HUES48 (cell line): Measurements from ENCODE around the gene ZSCAN22.

Experiments used
- H3K27ac ChIP-seq: one replicate; pipeline ENCODE4 v1.7.0; 2013; ENCODE audit warnings: low read depth, low read length, inconsistent platforms
- H3K27me3 ChIP-seq: 2 replicates; pipeline ENCODE4 v1.6.1; 2013; ENCODE audit warnings: mild to moderate bottlenecking, low read length; ENCODE audit not compliant: control insufficient read depth, insufficient read depth
- H3K36me3 ChIP-seq: 2 replicates; pipeline ENCODE4 v1.6.1; 2013; ENCODE audit warnings: low read length; ENCODE audit not compliant: control insufficient read depth, insufficient read depth
- H3K4me1 ChIP-seq: 2 replicates; pipeline ENCODE4 v1.6.1; 2013; ENCODE audit warnings: mild to moderate bottlenecking, low read length; ENCODE audit not compliant: control insufficient read depth, insufficient read depth
- H3K4me3 ChIP-seq: 2 replicates; pipeline ENCODE4 v1.5.1; 2013; ENCODE audit warnings: mild to moderate bottlenecking, low read depth, low read length
- H3K9ac ChIP-seq: 2 replicates; pipeline ENCODE4 v1.6.1; 2013; ENCODE audit warnings: mild to moderate bottlenecking, low read depth, low read length, moderate library complexity
- H3K9me3 ChIP-seq: 2 replicates; pipeline ENCODE4 v1.6.1; 2013; ENCODE audit warnings: low read length; ENCODE audit not compliant: control insufficient read depth, insufficient read depth

The ZSCAN22 gene

GRCh38 chr19:58352760-58353671 lies 26.2 kb downstream of the ZSCAN22 start, which contains the start of gene A1BG:
Gene A1BG, minus strand, starts transcription at chr19:58353492. Its CDS starts 55 bp downstream, at chr19:58353437.
- Histone ChIP-seq H3K9ac (no peak within 1 kb of the TSS), H3K9me3 (no peaks in the 10 kb centered on the region), H3K27ac (no peak within 1 kb of the TSS), H3K36me3 (no peaks in the 10 kb centered on the region), H3K27me3 (no peaks in the 10 kb centered on the region), H3K4me3 (no peak within 1 kb of the TSS), H3K4me1 (no peaks in the 10 kb centered on the region; the same call in 1 of the 2 replicates)

GRCh38 chr19:58353717-58354477 lies 27.1 kb downstream of the ZSCAN22 start:
- Histone ChIP-seq H3K4me3 (no peak overlapping the region), H3K27ac (no peak overlapping the region), H3K9me3 (no peaks in the 10 kb centered on the region), H3K36me3 (no peaks in the 10 kb centered on the region), H3K4me1 (no peaks in the 10 kb centered on the region; the same call in 1 of the 2 replicates), H3K27me3 (no peaks in the 10 kb centered on the region), H3K9ac (no peak overlapping the region)

- Histone ChIP-seq H3K9ac (no peak overlapping the region), H3K4me3 (no peak overlapping the region), H3K9me3 (no peaks in the 10 kb centered on the region), H3K27ac (no peak overlapping the region), H3K4me1 (no peaks in the 10 kb centered on the region; the same call in 1 of the 2 replicates), H3K36me3 (no peaks in the 10 kb centered on the region), H3K27me3 (no peaks in the 10 kb centered on the region)
Observed at GRCh38 chr19:58354478-58355030, 27.8 kb downstream of the ZSCAN22 start.

GRCh38 chr19:58355215-58355796 lies 28.5 kb downstream of the ZSCAN22 start:
- Histone ChIP-seq H3K9me3 (no peaks in the 10 kb centered on the region), H3K27ac (no peak overlapping the region), H3K4me3 (no peak overlapping the region), H3K4me1 (no peaks in the 10 kb centered on the region; the same call in 1 of the 2 replicates), H3K9ac (no peak overlapping the region), H3K36me3 (no peaks in the 10 kb centered on the region), H3K27me3 (no peaks in the 10 kb centered on the region)

- H3K9me3 ChIP-seq: no peaks in the 10 kb centered on the region
- no peak overlapping the region for H3K27ac ChIP-seq
- no peaks in the 10 kb centered on the region; the same call in 1 of the 2 replicates for H3K4me1 ChIP-seq
- H3K36me3 ChIP-seq: no peaks in the 10 kb centered on the region
- no peak overlapping the region for H3K4me3 ChIP-seq
- no peak overlapping the region for H3K9ac ChIP-seq
- no peaks in the 10 kb centered on the region for H3K27me3 ChIP-seq
Observed at GRCh38 chr19:58355908-58356765, 29.3 kb downstream of the ZSCAN22 start.

GRCh38 chr19:58356766-58357480 lies 30.1 kb downstream of the ZSCAN22 start:
- no peaks in the 10 kb centered on the region; the same call in 1 of the 2 replicates for H3K4me1 ChIP-seq
- no peaks in the 10 kb centered on the region for H3K36me3 ChIP-seq
- no peak overlapping the region for H3K27ac ChIP-seq
- H3K9ac ChIP-seq: no peak overlapping the region
- H3K9me3 ChIP-seq: no peaks in the 10 kb centered on the region
- no peaks in the 10 kb centered on the region for H3K27me3 ChIP-seq
- H3K4me3 ChIP-seq: no peak overlapping the region

- Histone ChIP-seq H3K27me3 (no peaks in the 10 kb centered on the region), H3K9ac (no peak overlapping the region)
Observed at GRCh38 chr19:58357481-58358145, 30.8 kb downstream of the ZSCAN22 start.

GRCh38 chr19:58361900-58362271 lies 35.1 kb downstream of the ZSCAN22 start:
- Histone ChIP-seq H3K4me1 (no peaks in the 10 kb centered on the region; the same call in 1 of the 2 replicates), H3K27ac (peak overlapping the region; percentile 84), H3K9me3 (no peaks in the 10 kb centered on the region), H3K36me3 (no peaks in the 10 kb centered on the region), H3K27me3 (no peaks in the 10 kb centered on the region), H3K4me3 (peak overlapping the region; percentile 80), H3K9ac (peak overlapping the region; percentile 86)

More at GRCh38 chr19:58357481-58358145, 30.8 kb downstream of the ZSCAN22 start:
- Histone ChIP-seq H3K36me3 (no peaks in the 10 kb centered on the region), H3K27ac (no peak overlapping the region), H3K9me3 (no peaks in the 10 kb centered on the region), H3K4me3 (no peak overlapping the region), H3K4me1 (no peaks in the 10 kb centered on the region; the same call in 1 of the 2 replicates)

- H3K36me3 ChIP-seq: no peaks in the 10 kb centered on the region
- H3K27me3 ChIP-seq: no peaks in the 10 kb centered on the region
- no peaks in the 10 kb centered on the region for H3K9me3 ChIP-seq
- peak within 1 kb of the TSS; percentile 80 for H3K4me3 ChIP-seq
- peak within 1 kb of the TSS; percentile 86 for H3K9ac ChIP-seq
- H3K4me1 ChIP-seq: no peaks in the 10 kb centered on the region; the same call in 1 of the 2 replicates
- peak within 1 kb of the TSS; percentile 84 for H3K27ac ChIP-seq
Observed at GRCh38 chr19:58362272-58362994, 35.6 kb downstream of the ZSCAN22 start, which contains the start of gene ZNF497. Gene ZNF497, minus strand, starts transcription at chr19:58362751. Its CDS starts 5,116 bp downstream, at chr19:58357635.
